ENCODE measurements around the gene ADRA1B. TPM values are rescaled to one million over a fixed set of nuclear protein-coding genes. Genes with fewer than 3 reads are reported as not detected.

Gene ADRA1B
- total RNA-seq, 1 donor from 2014 or later: 1.9 TPM

- Histone ChIP-seq H3K9ac (ENCODE audit: low read length) (no peak overlapping the region), H3K27ac (ENCODE audit: low read depth, low read length) (no peak overlapping the region), H3K9me3 (ENCODE audit: insufficient read depth, low read depth, low read length) (no peaks in the 10 kb centered on the region), H3K4me1 (ENCODE audit: insufficient read depth, low read length) (peaks cover 6% of the 10 kb centered on the region), H3K4me2 (ENCODE audit: low read length) (no peak overlapping the region), H2AFZ (ENCODE audit: low read depth, low read length) (no peak overlapping the region), H4K20me1 (ENCODE audit: insufficient read depth, low read length) (no peaks in the 10 kb centered on the region), H3K4me3 (ENCODE audit: insufficient read depth, low read depth, low read length) (no peak overlapping the region), H3K79me2 (ENCODE audit: insufficient read depth, low read length) (no peaks in the 10 kb centered on the region), H3K27me3 (ENCODE audit: insufficient read depth, low read length) (no peaks in the 10 kb centered on the region), H3K36me3 (ENCODE audit: insufficient read depth, low read length) (no peaks in the 10 kb centered on the region)
- Mint-ChIP-seq H3K36me3 (ENCODE audit: low read depth, unreplicated experiment) (no peaks in the 10 kb centered on the region), H3K4me3 (ENCODE audit: unreplicated experiment) (no peak overlapping the region), H3K27me3 (ENCODE audit: low read depth, unreplicated experiment) (no peaks in the 10 kb centered on the region), H3K4me1 (ENCODE audit: low read depth, unreplicated experiment) (peaks cover 2% of the 10 kb centered on the region), H3K9me3 (ENCODE audit: unreplicated experiment) (no peaks in the 10 kb centered on the region), H3K27ac (ENCODE audit: unreplicated experiment) (no peak overlapping the region)
- DNase-seq (ENCODE audit: low read depth) (no peak), FAIRE-seq (no peak)
- TF ChIP-seq, protein P1, sequence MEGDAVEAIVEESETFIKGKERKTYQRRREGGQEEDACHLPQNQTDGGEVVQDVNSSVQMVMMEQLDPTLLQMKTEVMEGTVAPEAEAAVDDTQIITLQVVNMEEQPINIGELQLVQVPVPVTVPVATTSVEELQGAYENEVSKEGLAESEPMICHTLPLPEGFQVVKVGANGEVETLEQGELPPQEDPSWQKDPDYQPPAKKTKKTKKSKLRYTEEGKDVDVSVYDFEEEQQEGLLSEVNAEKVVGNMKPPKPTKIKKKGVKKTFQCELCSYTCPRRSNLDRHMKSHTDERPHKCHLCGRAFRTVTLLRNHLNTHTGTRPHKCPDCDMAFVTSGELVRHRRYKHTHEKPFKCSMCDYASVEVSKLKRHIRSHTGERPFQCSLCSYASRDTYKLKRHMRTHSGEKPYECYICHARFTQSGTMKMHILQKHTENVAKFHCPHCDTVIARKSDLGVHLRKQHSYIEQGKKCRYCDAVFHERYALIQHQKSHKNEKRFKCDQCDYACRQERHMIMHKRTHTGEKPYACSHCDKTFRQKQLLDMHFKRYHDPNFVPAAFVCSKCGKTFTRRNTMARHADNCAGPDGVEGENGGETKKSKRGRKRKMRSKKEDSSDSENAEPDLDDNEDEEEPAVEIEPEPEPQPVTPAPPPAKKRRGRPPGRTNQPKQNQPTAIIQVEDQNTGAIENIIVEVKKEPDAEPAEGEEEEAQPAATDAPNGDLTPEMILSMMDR (IDR thresholded peaks at IDR 0.05; ENCODE audit: insufficient read depth, low read depth, low read length): no peak
- no peak for TF ChIP-seq EZH2 (IDR thresholded peaks at IDR 0.05; ENCODE audit: insufficient read depth, low read length)
Measured at GRCh38 chr5:159961176-159962160, 45.2 kb downstream of the ADRA1B start.

DNA sequence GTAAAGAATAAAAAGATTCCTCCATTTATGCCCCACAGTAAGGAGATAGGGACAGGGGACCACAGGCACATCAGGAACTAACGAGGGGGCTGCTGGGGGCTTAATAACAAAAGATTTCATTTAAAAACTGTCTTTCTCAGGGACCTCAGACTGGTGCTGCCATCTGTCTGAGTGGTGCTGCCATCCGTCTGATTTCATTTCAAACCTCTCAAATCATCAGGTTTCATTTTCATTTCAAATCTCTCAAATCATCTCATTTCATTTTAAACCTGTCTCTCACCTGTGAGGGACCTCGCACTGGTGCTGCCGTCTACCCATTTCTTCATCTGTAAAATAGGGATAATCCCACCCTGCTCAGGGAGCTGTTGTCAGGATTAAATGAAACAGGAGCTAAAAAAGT lies 45.9 kb downstream of the ADRA1B start:
- no peaks in the 10 kb centered on the region for H4K20me1 ChIP-seq (ENCODE audit: insufficient read depth, low read length)
- no peak overlapping the region for H3K9ac ChIP-seq (ENCODE audit: low read length)
- no peaks in the 10 kb centered on the region for H3K9me3 ChIP-seq (ENCODE audit: insufficient read depth, low read depth, low read length)
- TF ChIP-seq, protein P1 (IDR thresholded peaks at IDR 0.05; ENCODE audit: insufficient read depth, low read depth, low read length): no peak
- no peak for TF ChIP-seq EZH2 (IDR thresholded peaks at IDR 0.05; ENCODE audit: insufficient read depth, low read length)
- no peak overlapping the region for H3K4me2 ChIP-seq (ENCODE audit: low read length)
- no peaks in the 10 kb centered on the region for H3K36me3 ChIP-seq (ENCODE audit: insufficient read depth, low read length)
- Mint-ChIP-seq H3K9me3 (ENCODE audit: unreplicated experiment) (no peaks in the 10 kb centered on the region), H3K4me1 (ENCODE audit: low read depth, unreplicated experiment) (peaks cover 2% of the 10 kb centered on the region), H3K36me3 (ENCODE audit: low read depth, unreplicated experiment) (no peaks in the 10 kb centered on the region), H3K4me3 (ENCODE audit: unreplicated experiment) (no peak overlapping the region), H3K27me3 (ENCODE audit: low read depth, unreplicated experiment) (peaks cover 3% of the 10 kb centered on the region), H3K27ac (ENCODE audit: unreplicated experiment) (no peak overlapping the region)
- no peak for DNase-seq (ENCODE audit: low read depth)
- H3K4me3 ChIP-seq (ENCODE audit: insufficient read depth, low read depth, low read length): no peak overlapping the region
- H2AFZ ChIP-seq (ENCODE audit: low read depth, low read length): no peak overlapping the region
- no peaks in the 10 kb centered on the region for H3K79me2 ChIP-seq (ENCODE audit: insufficient read depth, low read length)
- no peaks in the 10 kb centered on the region for H3K27me3 ChIP-seq (ENCODE audit: insufficient read depth, low read length)
- peaks cover 6% of the 10 kb centered on the region for H3K4me1 ChIP-seq (ENCODE audit: insufficient read depth, low read length)
- no peak for FAIRE-seq
- no peak overlapping the region for H3K27ac ChIP-seq (ENCODE audit: low read depth, low read length)

GRCh38 chr5:159963935-159964334 lies 47.7 kb downstream of the ADRA1B start:
- no peak overlapping the region for H3K4me3 Mint-ChIP-seq (ENCODE audit: unreplicated experiment)
- no peaks in the 10 kb centered on the region for H3K79me2 ChIP-seq (ENCODE audit: insufficient read depth, low read length)
- H3K9ac ChIP-seq (ENCODE audit: low read length): no peak overlapping the region
- no peaks in the 10 kb centered on the region for H3K9me3 ChIP-seq (ENCODE audit: insufficient read depth, low read depth, low read length)
- H3K27me3 Mint-ChIP-seq (ENCODE audit: low read depth, unreplicated experiment): peaks cover 14% of the 10 kb centered on the region
- no peaks in the 10 kb centered on the region for H3K9me3 Mint-ChIP-seq (ENCODE audit: unreplicated experiment)
- H3K36me3 ChIP-seq (ENCODE audit: insufficient read depth, low read length): no peaks in the 10 kb centered on the region
- H3K36me3 Mint-ChIP-seq (ENCODE audit: low read depth, unreplicated experiment): no peaks in the 10 kb centered on the region
- no peak overlapping the region for H3K4me2 ChIP-seq (ENCODE audit: low read length)
- H2AFZ ChIP-seq (ENCODE audit: low read depth, low read length): no peak overlapping the region
- H3K4me1 Mint-ChIP-seq (ENCODE audit: low read depth, unreplicated experiment): peaks cover 2% of the 10 kb centered on the region
- no peaks in the 10 kb centered on the region for H4K20me1 ChIP-seq (ENCODE audit: insufficient read depth, low read length)
- no peak for TF ChIP-seq EZH2 (IDR thresholded peaks at IDR 0.05; ENCODE audit: insufficient read depth, low read length)
- TF ChIP-seq, protein P1 (IDR thresholded peaks at IDR 0.05; ENCODE audit: insufficient read depth, low read depth, low read length): no peak
- no peak for FAIRE-seq
- no peak overlapping the region for H3K27ac ChIP-seq (ENCODE audit: low read depth, low read length)
- H3K4me1 ChIP-seq (ENCODE audit: insufficient read depth, low read length): peaks cover 6% of the 10 kb centered on the region
- no peaks in the 10 kb centered on the region for H3K27me3 ChIP-seq (ENCODE audit: insufficient read depth, low read length)
- DNase-seq (ENCODE audit: low read depth): no peak
- H3K27ac Mint-ChIP-seq (ENCODE audit: unreplicated experiment): no peak overlapping the region
- no peak overlapping the region for H3K4me3 ChIP-seq (ENCODE audit: insufficient read depth, low read depth, low read length)
